Cardiac muscle cell (in vitro differentiated cells and primary cell): ENCODE measurements around the gene PPDPF. TPM values are rescaled to one million over a fixed set of nuclear protein-coding genes. Genes with fewer than 3 reads are reported as not detected.

Source experiments
- DNase-seq, 2 donors: peaks; one replicate each; pipeline versions ENCODE4 v3.0.0 to v3.0.0-alpha.2; 2010 to 2017; ENCODE audit warnings: low read depth in 1 of 2, low spot score in 1 of 2
- H3K27ac ChIP-seq: fragments of 200-600 bp; sonication (generic); 2 replicates; pipeline ENCODE4 v1.5.1; 2016
- H3K27me3 ChIP-seq: fragments of 200-600 bp; sonication (generic); 2 replicates; pipeline ENCODE4 v1.6.0; 2016; ENCODE audit warnings: control low read depth
- H3K36me3 ChIP-seq: fragments of 200-600 bp; sonication (generic); 2 replicates; pipeline ENCODE4 v1.5.1; 2016; ENCODE audit warnings: control low read depth
- H3K4me1 ChIP-seq: fragments of 200-600 bp; sonication (generic); 2 replicates; pipeline ENCODE4 v1.8.1; 2017; ENCODE audit warnings: low read depth, mild to moderate bottlenecking, mixed run types
- H3K4me3 ChIP-seq: fragments of 200-600 bp; sonication (generic); 2 replicates; pipeline ENCODE4 v1.5.1; 2016; ENCODE audit warnings: mild to moderate bottlenecking
- H3K9me3 ChIP-seq: fragments of 200-600 bp; sonication (generic); 2 replicates; pipeline ENCODE4 v1.5.1; 2017; ENCODE audit warnings: low read depth, mild to moderate bottlenecking, control low read depth
- polyA plus RNA-seq: library from polyadenylated mRNA; unstranded; fragments of >200 nt; fragmentation: Nextera tagmentation; extraction: Ambion mirVana; gene quantifications from 2 replicates; pipeline ENCODE4 v1.2.1, GENCODE V29; 2016
- total RNA-seq: library from RNA; depleted of rRNA; stranded (reverse); fragments of >200 nt; gene quantifications from 2 replicates; pipeline ENCODE4 v1.2.3, GENCODE V29; 2016
- TF ChIP-seq, protein P1 (sequence below): IDR thresholded peaks from 2 replicates; pipeline ENCODE4 v1.5.1; 2012; ENCODE audit warnings: low read depth, mild to moderate bottlenecking, low read length

The PPDPF gene
- total and polyA plus RNA-seq, 2 experiments from 2014 or later: 265 to 368 TPM

DNA sequence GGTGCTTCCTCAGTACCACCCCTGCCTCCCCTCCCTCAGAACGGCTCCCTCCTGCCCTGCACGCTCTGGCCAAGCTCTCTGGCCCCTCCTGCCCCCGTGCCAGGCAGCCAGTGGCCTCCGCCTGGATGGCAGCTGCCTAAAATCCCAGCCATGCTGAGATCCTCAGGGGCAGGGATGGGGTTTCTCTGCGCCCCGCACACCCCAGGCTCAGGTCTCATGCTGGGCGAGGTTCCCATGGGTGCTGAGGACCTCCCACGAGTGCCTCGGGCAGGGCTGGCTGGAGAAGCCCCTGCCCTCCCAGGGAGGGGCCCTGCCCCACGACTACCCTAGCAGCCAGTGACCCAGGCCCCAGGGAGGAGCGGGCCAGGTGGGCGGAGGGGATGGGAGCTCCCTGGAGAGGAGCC, 13.9 kb downstream of the PPDPF start:
- Histone ChIP-seq H3K9me3 (no peaks in the 10 kb centered on the region), H3K36me3 (no peaks in the 10 kb centered on the region), H3K27me3 (no peaks in the 10 kb centered on the region), H3K4me3 (no peak overlapping the region), H3K4me1 (peaks cover 11% of the 10 kb centered on the region), H3K27ac (no peak overlapping the region)
- TF ChIP-seq, protein P1, sequence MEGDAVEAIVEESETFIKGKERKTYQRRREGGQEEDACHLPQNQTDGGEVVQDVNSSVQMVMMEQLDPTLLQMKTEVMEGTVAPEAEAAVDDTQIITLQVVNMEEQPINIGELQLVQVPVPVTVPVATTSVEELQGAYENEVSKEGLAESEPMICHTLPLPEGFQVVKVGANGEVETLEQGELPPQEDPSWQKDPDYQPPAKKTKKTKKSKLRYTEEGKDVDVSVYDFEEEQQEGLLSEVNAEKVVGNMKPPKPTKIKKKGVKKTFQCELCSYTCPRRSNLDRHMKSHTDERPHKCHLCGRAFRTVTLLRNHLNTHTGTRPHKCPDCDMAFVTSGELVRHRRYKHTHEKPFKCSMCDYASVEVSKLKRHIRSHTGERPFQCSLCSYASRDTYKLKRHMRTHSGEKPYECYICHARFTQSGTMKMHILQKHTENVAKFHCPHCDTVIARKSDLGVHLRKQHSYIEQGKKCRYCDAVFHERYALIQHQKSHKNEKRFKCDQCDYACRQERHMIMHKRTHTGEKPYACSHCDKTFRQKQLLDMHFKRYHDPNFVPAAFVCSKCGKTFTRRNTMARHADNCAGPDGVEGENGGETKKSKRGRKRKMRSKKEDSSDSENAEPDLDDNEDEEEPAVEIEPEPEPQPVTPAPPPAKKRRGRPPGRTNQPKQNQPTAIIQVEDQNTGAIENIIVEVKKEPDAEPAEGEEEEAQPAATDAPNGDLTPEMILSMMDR: no peak
- DNase-seq: no peak

DNA sequence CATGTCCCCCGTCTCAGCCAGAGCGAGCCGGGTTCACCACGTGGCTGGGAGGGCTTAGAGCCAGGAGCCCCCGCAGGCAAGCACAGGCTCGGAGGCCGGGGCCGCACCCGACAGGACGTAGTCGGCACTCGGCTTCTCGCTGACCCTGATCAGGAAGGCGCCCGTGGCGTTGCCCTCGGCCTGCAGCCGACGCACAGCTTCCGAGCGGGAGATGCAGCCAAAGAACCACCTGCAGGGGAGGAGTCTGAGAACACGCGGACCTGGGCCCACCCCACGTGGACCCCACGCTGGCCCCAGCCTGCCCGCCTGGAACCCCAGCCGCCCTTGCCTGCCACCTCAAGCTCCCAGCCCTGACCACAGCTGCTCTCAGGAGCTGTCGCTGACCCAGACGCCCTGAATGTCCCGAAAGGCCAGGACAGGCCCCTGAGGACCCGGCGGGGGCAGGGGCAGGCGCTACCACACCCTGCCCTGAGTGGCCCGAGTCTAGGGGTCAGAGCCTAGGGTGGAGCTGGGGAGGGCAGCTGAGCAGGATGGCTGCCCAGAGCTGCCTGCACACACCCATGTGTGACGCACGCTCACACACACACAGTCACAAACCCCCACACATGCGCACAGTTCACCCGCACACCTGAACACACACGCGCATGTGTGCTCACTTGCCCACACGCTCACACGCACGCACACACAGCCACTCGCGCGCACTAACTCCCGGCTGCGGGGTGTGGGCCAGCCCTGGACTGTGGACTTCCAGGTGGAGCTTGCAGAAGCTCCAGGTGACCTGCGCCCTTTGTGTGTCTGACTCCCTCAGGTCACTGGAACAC, 14.5 kb downstream of the PPDPF start:
- no peak overlapping the region for H3K27ac ChIP-seq
- H3K36me3 ChIP-seq: no peaks in the 10 kb centered on the region
- DNase-seq: no peak
- H3K4me3 ChIP-seq: no peak overlapping the region
- H3K4me1 ChIP-seq: peaks cover 11% of the 10 kb centered on the region
- H3K9me3 ChIP-seq: no peaks in the 10 kb centered on the region
- no peaks in the 10 kb centered on the region for H3K27me3 ChIP-seq
- TF ChIP-seq, protein P1: no peak

DNA sequence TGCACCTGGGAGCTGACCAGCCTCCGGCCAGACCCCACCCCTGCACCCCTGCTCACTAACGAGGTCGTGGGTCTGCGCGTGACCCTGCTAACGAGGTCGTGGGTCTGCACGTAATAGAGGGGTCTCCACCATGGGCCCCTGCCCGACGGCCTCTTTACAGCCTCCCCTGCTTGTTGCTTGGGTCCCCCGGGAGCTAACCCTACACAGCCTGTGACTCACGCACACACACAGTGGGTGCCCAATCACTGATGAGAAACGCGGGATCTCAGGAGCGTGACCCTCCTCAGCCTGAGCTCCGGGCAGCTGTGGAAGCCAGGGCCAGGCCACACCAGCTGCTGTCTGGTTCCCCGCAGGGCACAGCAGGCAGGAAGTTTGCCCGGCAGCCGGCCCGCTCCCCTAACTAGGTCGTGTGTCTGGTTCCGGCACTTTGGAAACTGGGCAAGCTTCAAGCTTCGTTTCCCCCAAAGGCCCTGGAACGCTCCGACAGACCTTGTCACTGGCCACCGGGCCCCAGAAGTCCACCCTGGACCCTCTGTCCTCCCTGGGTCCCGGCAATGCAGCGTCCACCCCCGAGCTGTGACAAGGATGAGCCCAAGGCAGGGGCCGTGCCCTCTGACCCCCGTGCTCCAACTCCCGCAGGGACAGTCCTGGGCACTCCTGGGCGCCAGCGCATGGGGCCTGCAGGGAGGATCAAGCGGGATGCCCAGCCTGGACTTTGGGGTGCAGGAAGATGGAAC, 15.8 kb downstream of the PPDPF start:
- Histone ChIP-seq H3K4me3 (no peak overlapping the region), H3K4me1 (peaks cover 11% of the 10 kb centered on the region), H3K9me3 (no peaks in the 10 kb centered on the region), H3K27ac (no peak overlapping the region), H3K27me3 (no peaks in the 10 kb centered on the region), H3K36me3 (no peaks in the 10 kb centered on the region)
- TF ChIP-seq, protein P1: no peak
- DNase-seq: peak in 1 of 2 donors; percentile 40

DNA sequence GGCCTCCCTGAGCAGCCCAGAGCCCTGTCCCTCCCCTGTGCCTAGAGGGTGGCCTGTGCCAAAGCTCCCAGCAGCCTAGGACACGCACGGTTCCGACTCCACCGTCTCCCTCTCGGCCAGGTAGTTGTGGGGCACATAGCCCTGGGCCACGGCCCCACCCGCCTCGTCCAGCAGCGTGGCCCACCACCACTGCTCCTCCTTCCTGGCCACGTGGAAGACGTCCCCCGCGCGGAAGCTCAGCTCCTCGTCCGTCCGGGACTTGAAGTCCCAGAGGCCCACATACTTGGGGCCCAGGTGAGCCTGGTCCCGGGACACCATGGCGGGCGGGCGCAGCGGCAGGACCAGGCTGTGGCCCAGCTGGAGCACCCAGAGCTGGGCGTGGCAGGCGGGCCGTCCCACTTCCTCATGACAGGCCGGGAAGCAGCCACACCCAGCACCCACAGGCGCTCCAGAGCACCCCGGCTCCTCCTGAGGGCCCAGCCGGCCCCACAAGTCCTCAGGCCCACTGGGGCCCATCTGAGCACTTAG, 16.5 kb downstream of the PPDPF start, which contains the start of gene PTK6:
PTK6 (minus strand) TSS at position 380 of the 528 bp plus-strand sequence; CDS start at position 318, 62 bp downstream.
- H3K4me3 ChIP-seq: no peak within 1 kb of the TSS
- peaks cover 11% of the 10 kb centered on the region for H3K4me1 ChIP-seq
- no peaks in the 10 kb centered on the region for H3K27me3 ChIP-seq
- DNase-seq: no peak
- TF ChIP-seq, protein P1: no peak
- no peaks in the 10 kb centered on the region for H3K36me3 ChIP-seq
- H3K9me3 ChIP-seq: no peaks in the 10 kb centered on the region
- no peak within 1 kb of the TSS for H3K27ac ChIP-seq

DNA sequence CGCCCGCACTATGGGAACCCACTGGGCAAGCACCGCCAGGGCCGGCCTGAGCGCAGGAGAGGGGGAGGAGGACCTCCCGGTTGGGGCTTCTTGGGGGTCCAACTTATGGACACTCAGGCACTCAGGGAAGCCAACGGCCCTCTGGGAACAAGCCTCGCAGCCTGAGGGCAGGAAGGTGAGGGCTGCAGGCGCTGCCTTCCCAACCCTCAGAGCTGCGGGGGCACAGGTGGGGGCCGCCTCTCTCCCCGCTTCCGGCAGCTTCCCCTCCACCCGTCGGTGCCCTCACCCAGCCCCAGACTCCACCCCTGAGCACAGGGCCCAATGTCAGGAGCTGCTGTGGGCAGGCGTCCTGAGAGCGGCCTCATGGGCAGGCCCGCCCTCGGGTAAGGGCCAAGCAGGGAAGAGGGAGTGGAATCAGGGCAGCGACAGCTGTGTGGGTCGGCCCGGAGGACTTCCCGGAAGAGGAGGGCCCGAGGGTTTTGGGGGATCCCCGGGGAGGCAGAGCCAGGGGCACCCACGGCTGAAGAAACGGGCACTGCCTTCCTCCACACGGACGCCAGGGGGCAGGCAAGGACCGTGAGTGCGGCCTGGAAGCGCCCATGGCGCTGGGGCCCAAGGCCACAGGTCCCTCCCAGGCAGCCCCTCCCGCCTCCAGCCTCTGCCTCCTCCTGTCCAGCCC, 17.1 kb downstream of the PPDPF start:
- H3K4me1 ChIP-seq: peaks cover 11% of the 10 kb centered on the region
- peak; percentile 94 to 95 for DNase-seq
- no peaks in the 10 kb centered on the region for H3K27me3 ChIP-seq
- H3K9me3 ChIP-seq: no peaks in the 10 kb centered on the region
- no peak overlapping the region for H3K27ac ChIP-seq
- no peaks in the 10 kb centered on the region for H3K36me3 ChIP-seq
- TF ChIP-seq, protein P1: peak; percentile 83
- H3K4me3 ChIP-seq: no peak overlapping the region
